Osteocyte (in vitro differentiated cells): Measurements from ENCODE around the gene TIGD6. TPM values are rescaled to one million over a fixed set of nuclear protein-coding genes. Genes with fewer than 3 reads are reported as not detected.
A peak's percentile ranks its signal among the peaks of the same experiment; 100 is the strongest.

ENCODE experiments used
- DNase-seq: peaks from one replicate; pipeline ENCODE4 v3.0.0; 2021; ENCODE audit warnings: mixed read lengths; ENCODE audit not compliant: unreplicated experiment; ENCODE audit errors: extremely low spot score
- H3K27ac Mint-ChIP-seq: one replicate; pipeline ENCODE4 v1.8.0; 2021; ENCODE audit warnings: mild to moderate bottlenecking, mixed read lengths; ENCODE audit not compliant: unreplicated experiment
- H3K27me3 Mint-ChIP-seq: one replicate; pipeline ENCODE4 v1.8.0; 2021; ENCODE audit warnings: mixed read lengths; ENCODE audit not compliant: unreplicated experiment
- H3K36me3 Mint-ChIP-seq: one replicate; pipeline ENCODE4 v1.8.0; 2021; ENCODE audit warnings: mixed read lengths; ENCODE audit not compliant: unreplicated experiment
- H3K4me1 Mint-ChIP-seq: one replicate; pipeline ENCODE4 v1.8.0; 2021; ENCODE audit warnings: mixed read lengths; ENCODE audit not compliant: unreplicated experiment
- H3K4me3 Mint-ChIP-seq: one replicate; pipeline ENCODE4 v1.8.0; 2021; ENCODE audit warnings: mild to moderate bottlenecking, moderate library complexity, mixed read lengths; ENCODE audit not compliant: unreplicated experiment
- H3K9me3 Mint-ChIP-seq: one replicate; pipeline ENCODE4 v1.8.0; 2021; ENCODE audit warnings: mixed read lengths; ENCODE audit not compliant: unreplicated experiment
- CTCF ChIP-seq: fragments of 200-600 bp; sonication (generic); IDR thresholded peaks from 2 replicates; pipeline ENCODE4 v1.5.0; 2021; ENCODE audit warnings: antibody characterized with exemption, mild to moderate bottlenecking, moderate library complexity
- total RNA-seq: library from RNA; stranded (reverse); gene quantifications from 2 replicates; pipeline ENCODE4 v1.2.1, GENCODE V29; 2021

The TIGD6 gene
- total RNA-seq, 1 donor from 2014 or later, result 5.9 TPM

DNA sequence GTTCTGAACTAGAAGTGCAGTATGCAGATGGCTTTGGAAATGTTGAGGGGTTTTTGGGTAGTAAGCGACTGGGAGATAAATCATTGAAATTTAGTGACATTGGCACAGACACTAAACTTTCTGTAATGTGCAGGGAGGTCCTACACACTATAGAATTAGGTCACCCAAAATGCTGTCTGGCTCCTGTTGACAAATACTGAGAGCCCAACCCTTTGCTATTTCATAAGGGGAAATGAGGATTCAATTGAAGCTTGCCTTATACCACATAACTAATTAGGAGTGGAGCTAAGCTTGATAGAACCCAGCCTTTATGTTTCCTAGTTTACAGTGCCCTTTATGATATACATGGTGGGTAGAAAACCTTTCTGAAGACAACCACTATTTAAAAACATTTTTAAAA, 22.7 kb upstream of the TIGD6 start:
- Mint-ChIP-seq H3K27ac (no peak overlapping the region), H3K4me1 (peaks cover 32% of the 10 kb centered on the region)

GRCh38 chr5:150022681-150023080, 22.2 kb upstream of the TIGD6 start:
- H3K9me3 Mint-ChIP-seq, result no peaks in the 10 kb centered on the region
- H3K36me3 Mint-ChIP-seq, result peaks cover 55% of the 10 kb centered on the region
- no peak overlapping the region for H3K4me3 Mint-ChIP-seq
- peaks cover 32% of the 10 kb centered on the region for H3K4me1 Mint-ChIP-seq
- no peak for TF ChIP-seq CTCF
- no peaks in the 10 kb centered on the region for H3K27me3 Mint-ChIP-seq
- H3K27ac Mint-ChIP-seq, result peak overlapping the region; percentile 84
- DNase-seq, result no peak

More for the DNA sequence above, 22.7 kb upstream of the TIGD6 start:
- Mint-ChIP-seq H3K4me3 (no peak overlapping the region), H3K9me3 (no peaks in the 10 kb centered on the region), H3K36me3 (peaks cover 58% of the 10 kb centered on the region), H3K27me3 (no peaks in the 10 kb centered on the region)
- DNase-seq, result no peak
- no peak for TF ChIP-seq CTCF

GRCh38 chr5:150022158-150022531, 21.7 kb upstream of the TIGD6 start:
- Mint-ChIP-seq H3K27me3 (no peaks in the 10 kb centered on the region), H3K36me3 (peaks cover 60% of the 10 kb centered on the region), H3K27ac (peak overlapping the region; percentile 84), H3K4me3 (peak overlapping the region; percentile 32), H3K4me1 (peaks cover 32% of the 10 kb centered on the region), H3K9me3 (no peaks in the 10 kb centered on the region)
- no peak for DNase-seq
- TF ChIP-seq CTCF, result no peak

GRCh38 chr5:150021491-150022157, 21.2 kb upstream of the TIGD6 start:
- Mint-ChIP-seq H3K36me3 (peaks cover 60% of the 10 kb centered on the region), H3K4me3 (peak overlapping the region; percentile 32), H3K27me3 (no peaks in the 10 kb centered on the region), H3K27ac (peak overlapping the region; percentile 84), H3K4me1 (peaks cover 32% of the 10 kb centered on the region), H3K9me3 (peaks cover 5% of the 10 kb centered on the region)
- no peak for DNase-seq
- TF ChIP-seq CTCF, result no peak

DNA sequence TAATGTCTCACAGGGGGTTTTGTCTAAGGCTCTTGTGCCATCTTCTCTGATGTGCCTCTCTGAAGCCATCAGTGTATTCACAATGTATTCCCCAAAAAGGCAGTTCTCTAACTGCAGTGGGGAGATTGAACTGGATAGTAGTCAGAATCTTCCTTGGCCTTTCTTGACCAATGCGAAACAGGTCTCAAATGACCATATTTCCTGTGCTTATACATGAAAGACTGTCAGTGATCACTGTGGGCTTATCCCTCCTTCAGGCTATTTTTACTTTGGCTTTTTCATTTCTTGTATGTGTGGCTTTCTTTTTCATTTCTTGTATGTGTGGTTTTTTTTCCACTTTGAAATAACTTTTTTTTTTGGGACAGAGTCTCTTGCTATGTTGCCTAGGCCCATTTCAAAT, 19.8 kb upstream of the TIGD6 start:
- Mint-ChIP-seq H3K27ac (peak overlapping the region; percentile 71), H3K4me1 (peaks cover 32% of the 10 kb centered on the region), H3K36me3 (peaks cover 68% of the 10 kb centered on the region), H3K27me3 (no peaks in the 10 kb centered on the region), H3K9me3 (peaks cover 13% of the 10 kb centered on the region), H3K4me3 (no peak overlapping the region)
- no peak for TF ChIP-seq CTCF
- DNase-seq, result no peak
